Ovary (tissue), 3 donors: ENCODE measurements around the gene RCN1.

Experiments
- CTCF ChIP-seq, 3 donors: fragments of 450-650 bp in 2 of 3; fragments of 200-600 bp in 1 of 3; IDR thresholded peaks; one replicate each; pipeline versions ENCODE4 v1.5.1 to v1.8.0; 2016 to 2022; ENCODE audit warnings: antibody characterized with exemption in 3 of 3, mild to moderate bottlenecking in 1 of 3
- POLR2A ChIP-seq: fragments of 450-650 bp; IDR thresholded peaks from one replicate; pipeline ENCODE4 v1.6.1; 2017; ENCODE audit warnings: antibody characterized with exemption, mild to moderate bottlenecking, moderate library complexity
- donor health status: DM: no; HTN: no; CAD: no.

- TF ChIP-seq CTCF (IDR thresholded peaks at IDR 0.05) (no peak), POLR2A (no peak)
These were observed 46.6 kb upstream of the RCN1 start for GRCh38 chr11:32044158-32044863.
